C4-2B (cell line): ENCODE results near the gene EARS2.

Experiments used
- ZFX ChIP-seq: fragments of 450-650 bp; IDR thresholded peaks from 2 replicates; pipeline ENCODE4 v1.6.1; 2017
- TF ChIP-seq, protein P1 (sequence below): fragments of 450-650 bp; conservative IDR thresholded peaks from 2 replicates; pipeline ENCODE4 v1.5.1; 2017; ENCODE audit warnings: mild to moderate bottlenecking

GRCh38 chr16:23587726-23588125 is 30.6 kb upstream of the EARS2 start:
- TF ChIP-seq, protein P1, sequence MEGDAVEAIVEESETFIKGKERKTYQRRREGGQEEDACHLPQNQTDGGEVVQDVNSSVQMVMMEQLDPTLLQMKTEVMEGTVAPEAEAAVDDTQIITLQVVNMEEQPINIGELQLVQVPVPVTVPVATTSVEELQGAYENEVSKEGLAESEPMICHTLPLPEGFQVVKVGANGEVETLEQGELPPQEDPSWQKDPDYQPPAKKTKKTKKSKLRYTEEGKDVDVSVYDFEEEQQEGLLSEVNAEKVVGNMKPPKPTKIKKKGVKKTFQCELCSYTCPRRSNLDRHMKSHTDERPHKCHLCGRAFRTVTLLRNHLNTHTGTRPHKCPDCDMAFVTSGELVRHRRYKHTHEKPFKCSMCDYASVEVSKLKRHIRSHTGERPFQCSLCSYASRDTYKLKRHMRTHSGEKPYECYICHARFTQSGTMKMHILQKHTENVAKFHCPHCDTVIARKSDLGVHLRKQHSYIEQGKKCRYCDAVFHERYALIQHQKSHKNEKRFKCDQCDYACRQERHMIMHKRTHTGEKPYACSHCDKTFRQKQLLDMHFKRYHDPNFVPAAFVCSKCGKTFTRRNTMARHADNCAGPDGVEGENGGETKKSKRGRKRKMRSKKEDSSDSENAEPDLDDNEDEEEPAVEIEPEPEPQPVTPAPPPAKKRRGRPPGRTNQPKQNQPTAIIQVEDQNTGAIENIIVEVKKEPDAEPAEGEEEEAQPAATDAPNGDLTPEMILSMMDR, result no peak
- no peak for TF ChIP-seq ZFX
